ENCODE results near the gene TEX9.
"Not testable (repeated sequence)": the region's sequence is repeated elsewhere in the genome, so short reads cannot be mapped to it uniquely, and the experiment has no call there.

Gene TEX9

GRCh38 chr15:56393277-56393676 lies 28.1 kb downstream of the TEX9 start:
- POLR2A ChIA-PET: no interaction called here

GRCh38 chr15:56394909-56395308 lies 29.7 kb downstream of the TEX9 start:
- H3K4me3 ChIP-seq (ENCODE audit: low read depth, low read length): no peak overlapping the region
- no peak for DNase-seq (ENCODE audit: low read depth, low spot score)
- POLR2A ChIA-PET: no interaction called here
- CTCF ChIA-PET: no interaction called here
- TF ChIP-seq CTCF (IDR thresholded peaks at IDR 0.05; ENCODE audit: insufficient read depth, low read length, missing control alignments): no peak

More at GRCh38 chr15:56393277-56393676, 28.1 kb downstream of the TEX9 start:
- DNase-seq (ENCODE audit: low read depth, low spot score): no peak
- TF ChIP-seq CTCF (IDR thresholded peaks at IDR 0.05; ENCODE audit: insufficient read depth, low read length, missing control alignments): no peak
- no peak overlapping the region for H3K4me3 ChIP-seq (ENCODE audit: low read depth, low read length)
- CTCF ChIA-PET: no interaction called here

GRCh38 chr15:56397325-56397724 lies 32.1 kb downstream of the TEX9 start:
- DNase-seq (ENCODE audit: low read depth, low spot score); H3K4me3 ChIP-seq (ENCODE audit: low read depth, low read length); POLR2A ChIA-PET; CTCF ChIA-PET: not testable (repeated sequence)

GRCh38 chr15:56399209-56399608 lies 34.0 kb downstream of the TEX9 start:
- CTCF ChIA-PET: interaction anchor here (1.2 kb wide), 1 partner anchor 29 kb away, joined by 5 read pairs; no protein-coding TSS in a partner anchor
- POLR2A ChIA-PET; H3K4me3 ChIP-seq (ENCODE audit: low read depth, low read length); DNase-seq (ENCODE audit: low read depth, low spot score): not testable (repeated sequence)

- no peak for TF ChIP-seq CTCF (IDR thresholded peaks at IDR 0.05; ENCODE audit: insufficient read depth, low read length, missing control alignments)
- H3K4me3 ChIP-seq (ENCODE audit: low read depth, low read length): no peak overlapping the region
- ChIA-PET POLR2A (no interaction called here), CTCF (no interaction called here)
- DNase-seq (ENCODE audit: low read depth, low spot score): no peak
Measured at GRCh38 chr15:56410721-56411120, 45.5 kb downstream of the TEX9 start.

GRCh38 chr15:56411122-56411749 lies 46.0 kb downstream of the TEX9 start:
- no peak for TF ChIP-seq CTCF (IDR thresholded peaks at IDR 0.05; ENCODE audit: insufficient read depth, low read length, missing control alignments)
- no peak for DNase-seq (ENCODE audit: low read depth, low spot score)
- no peak overlapping the region for H3K4me3 ChIP-seq (ENCODE audit: low read depth, low read length)
- POLR2A ChIA-PET: no interaction called here
- CTCF ChIA-PET: no interaction called here

GRCh38 chr15:56413114-56413733 lies 48.0 kb downstream of the TEX9 start:
- H3K4me3 ChIP-seq (ENCODE audit: low read depth, low read length); DNase-seq (ENCODE audit: low read depth, low spot score); CTCF ChIA-PET; POLR2A ChIA-PET: not testable (repeated sequence)

- TF ChIP-seq CTCF (IDR thresholded peaks at IDR 0.05; ENCODE audit: insufficient read depth, low read length, missing control alignments): no peak
- no peak for DNase-seq (ENCODE audit: low read depth, low spot score)
- ChIA-PET POLR2A (no interaction called here), CTCF (interaction anchor here (0.8 to 7.2 kb wide), 3 partner anchors 15 to 180 kb away, joined by 3 to 109 read pairs (median 11); no protein-coding TSS in a partner anchor)
- H3K4me3 ChIP-seq (ENCODE audit: low read depth, low read length): no peak overlapping the region
Measured at GRCh38 chr15:56425276-56425675, 60.0 kb downstream of the TEX9 start.

Measured in AG04449 (cell line).